Ecto neural progenitor cell (in vitro differentiated cells): Measurements from ENCODE around the gene S1PR2.
"Not testable (repeated sequence)": the region's sequence is repeated elsewhere in the genome, so short reads cannot be mapped to it uniquely, and the experiment has no call there.

Source experiments
- DNase-seq: peaks from one replicate; pipeline ENCODE4 v3.0.0-alpha.2; 2018; ENCODE audit warnings: low spot score

The S1PR2 gene

GRCh38 chr19:10254244-10254643 lies 23.1 kb upstream of the S1PR2 start:
- no peak for DNase-seq

- DNase-seq = no peak
These were observed 21.6 kb upstream of the S1PR2 start for GRCh38 chr19:10252707-10253106.

- DNase-seq = peak; percentile 95
These were observed 20.9 kb upstream of the S1PR2 start, which contains the start of gene MRPL4 for GRCh38 chr19:10251792-10252694. MRPL4 (plus strand) TSS chr19:10252214; CDS start chr19:10252254, 40 bp downstream.

- DNase-seq = no peak
These were observed 15.4 kb upstream of the S1PR2 start for GRCh38 chr19:10246511-10246910.

- no peak for DNase-seq
These were observed 14.2 kb upstream of the S1PR2 start for GRCh38 chr19:10245189-10245939.

- DNase-seq = no peak
These were observed 12.5 kb upstream of the S1PR2 start for GRCh38 chr19:10243606-10244005.

- DNase-seq = not testable (repeated sequence)
These were observed 10.8 kb upstream of the S1PR2 start for GRCh38 chr19:10241826-10242449.

GRCh38 chr19:10238172-10238783 lies 7.1 kb upstream of the S1PR2 start:
- DNase-seq = no peak

GRCh38 chr19:10237702-10238101 lies 6.6 kb upstream of the S1PR2 start:
- no peak for DNase-seq

GRCh38 chr19:10235409-10235808 lies 4.3 kb upstream of the S1PR2 start:
- DNase-seq = not testable (repeated sequence)

GRCh38 chr19:10235003-10235402 lies 3.9 kb upstream of the S1PR2 start:
- DNase-seq = no peak

- no peak for DNase-seq
These were observed 2.8 kb upstream of the S1PR2 start for GRCh38 chr19:10233946-10234345.

GRCh38 chr19:10231612-10232228 lies 589 bp upstream of the S1PR2 start:
- no peak for DNase-seq

GRCh38 chr19:10230173-10230860 lies 814 bp downstream of the S1PR2 start:
- DNase-seq = peak; percentile 84

- no peak for DNase-seq
These were observed 2.2 kb downstream of the S1PR2 start for GRCh38 chr19:10228920-10229319.

- no peak for DNase-seq
These were observed 2.7 kb downstream of the S1PR2 start for GRCh38 chr19:10228393-10228792.

- DNase-seq = peak; percentile 71
These were observed 3.8 kb downstream of the S1PR2 start for GRCh38 chr19:10227026-10227971.

- DNase-seq = peak; percentile 58
These were observed 4.6 kb downstream of the S1PR2 start for GRCh38 chr19:10226376-10227025.

- DNase-seq = no peak
These were observed 5.1 kb downstream of the S1PR2 start for GRCh38 chr19:10226021-10226375.
